Karpas-422 (cell line): ENCODE measurements around the gene SPHK1. TPM values are rescaled to one million over a fixed set of nuclear protein-coding genes. Genes with fewer than 3 reads are reported as not detected.

Source experiments
- DNase-seq: peaks from one replicate; pipeline ENCODE4 v3.0.0-alpha.2; 2015
- H2AFZ ChIP-seq: fragments of 200-600 bp; sonication (generic); 2 replicates; pipeline ENCODE4 v1.6.1; 2014; ENCODE audit warnings: antibody characterized with exemption, low read length, mixed read lengths
- H3K27ac ChIP-seq: fragments of 200-600 bp; sonication (generic); 2 replicates; pipeline ENCODE4 v1.5.1; 2014; ENCODE audit warnings: mild to moderate bottlenecking, low read length, moderate library complexity
- H3K27me3 ChIP-seq: fragments of 200-600 bp; sonication (generic); 2 replicates; pipeline ENCODE4 v1.6.1; 2014; ENCODE audit warnings: low read length, mixed read lengths
- H3K36me3 ChIP-seq: fragments of 200-600 bp; sonication (generic); 2 replicates; pipeline ENCODE4 v1.6.1; 2014; ENCODE audit warnings: low read length, mixed read lengths; ENCODE audit not compliant: insufficient read depth
- H3K4me1 ChIP-seq: fragments of 200-600 bp; sonication (generic); 2 replicates; pipeline ENCODE4 v1.6.1; 2014; ENCODE audit warnings: mild to moderate bottlenecking, low read length, mixed read lengths
- H3K4me2 ChIP-seq: fragments of 200-600 bp; sonication (generic); 2 replicates; pipeline ENCODE4 v1.6.1; 2014; ENCODE audit warnings: low read length, low read depth, mild to moderate bottlenecking; ENCODE audit not compliant: poor library complexity, severe bottlenecking
- H3K4me3 ChIP-seq: fragments of 200-600 bp; sonication (generic); 2 replicates; pipeline ENCODE4 v1.5.1; 2014; ENCODE audit warnings: mild to moderate bottlenecking, antibody characterized with exemption, low read length, mixed read lengths
- H3K79me2 ChIP-seq: fragments of 200-600 bp; sonication (generic); 2 replicates; pipeline ENCODE4 v1.6.1; 2014; ENCODE audit warnings: mild to moderate bottlenecking, low read length, mixed read lengths
- H3K9ac ChIP-seq: fragments of 200-600 bp; sonication (generic); 2 replicates; pipeline ENCODE4 v1.6.0; 2014; ENCODE audit warnings: low read length
- H3K9me2 ChIP-seq: fragments of 200-600 bp; sonication (generic), shearing (Covaris generic); replicated peaks from 2 replicates; pipeline ENCODE4 v1.6.0; 2014; ENCODE audit warnings: mild to moderate bottlenecking, low read length, moderate library complexity; ENCODE audit not compliant: insufficient read depth
- H3K9me3 ChIP-seq: fragments of 300-700, 200-600 bp; sonication (generic); 2 replicates; pipeline ENCODE4 v1.6.1; 2014; ENCODE audit warnings: low read length, mixed read lengths
- H4K20me1 ChIP-seq: fragments of 200-600 bp; sonication (generic); 2 replicates; pipeline ENCODE4 v1.6.1; 2014; ENCODE audit warnings: mild to moderate bottlenecking, antibody characterized with exemption, low read length, low read depth; ENCODE audit not compliant: insufficient read depth
- total RNA-seq: library from RNA; depleted of rRNA; stranded (reverse); fragments of >200 nt; shearing (Covaris generic); gene quantifications from 2 replicates; pipeline ENCODE4 v1.2.3, GENCODE V29; 2014; ENCODE audit warnings: low replicate concordance

The SPHK1 gene
- total RNA-seq, 1 experiment from 2014 or later = 0.67 TPM

DNA sequence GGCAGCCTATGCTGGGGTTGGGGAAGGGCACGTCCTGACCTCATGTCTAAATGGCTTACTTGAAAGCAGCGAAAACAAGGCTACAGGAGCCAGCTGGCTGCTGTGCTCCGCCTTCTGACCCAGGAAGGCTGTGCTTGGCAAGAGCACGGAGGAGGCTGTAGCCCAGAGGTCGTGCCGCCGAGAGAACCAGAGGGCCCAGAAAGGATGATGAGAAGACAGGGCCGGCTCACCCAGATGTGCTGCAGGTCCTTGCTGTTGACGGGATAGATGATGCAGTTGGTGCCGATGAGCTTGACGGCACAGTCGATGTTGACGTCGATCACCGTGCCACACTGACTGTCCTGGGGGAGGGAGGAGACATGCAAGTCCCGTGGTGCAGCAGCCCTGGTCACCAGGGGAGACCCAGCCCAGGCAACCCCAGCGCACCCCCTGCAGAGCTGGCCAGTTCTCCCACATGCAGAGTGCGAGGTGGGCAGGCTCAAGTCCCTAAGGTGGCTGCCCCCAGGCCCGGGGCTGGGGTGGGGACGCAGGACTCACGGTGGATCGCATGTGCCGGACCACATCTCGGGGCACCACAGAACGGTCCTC lies 20.7 kb downstream of the SPHK1 start:
- Histone ChIP-seq H3K4me3 (no peak overlapping the region), H4K20me1 (peaks cover 33% of the 10 kb centered on the region), H3K36me3 (no peaks in the 10 kb centered on the region), H3K27me3 (no peaks in the 10 kb centered on the region), H3K27ac (peak overlapping the region; percentile 69; the same call in 1 of the 2 replicates), H3K4me2 (no peak overlapping the region), H3K9ac (no peak overlapping the region), H3K9me3 (no peaks in the 10 kb centered on the region), H3K4me1 (peaks cover 35% of the 10 kb centered on the region), H3K9me2 (no peaks in the 10 kb centered on the region), H3K79me2 (peaks cover 6% of the 10 kb centered on the region; the same call in 1 of the 2 replicates), H2AFZ (no peak overlapping the region)
- no peak for DNase-seq

DNA sequence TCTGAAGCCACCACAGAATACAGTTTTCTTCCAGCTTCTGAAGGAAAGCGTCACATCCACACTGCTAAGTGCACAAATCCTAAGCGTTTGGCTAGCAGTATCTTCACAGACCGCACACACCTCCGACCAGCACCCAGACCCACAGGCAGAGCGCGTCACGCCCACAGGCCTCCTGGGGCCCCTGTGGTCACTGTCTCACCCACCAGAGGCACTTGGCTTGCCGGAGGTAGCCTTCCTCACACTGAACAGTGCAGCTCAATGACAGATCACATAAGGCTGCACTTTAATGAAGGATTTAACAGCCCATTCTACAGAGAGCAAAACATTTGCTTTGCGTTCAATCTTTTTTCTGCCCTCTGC lies 21.2 kb downstream of the SPHK1 start:
- no peak overlapping the region for H3K4me3 ChIP-seq
- no peak overlapping the region for H2AFZ ChIP-seq
- peak overlapping the region; percentile 54 for H3K4me2 ChIP-seq
- H3K4me1 ChIP-seq = peaks cover 35% of the 10 kb centered on the region
- no peaks in the 10 kb centered on the region for H3K9me2 ChIP-seq
- H3K27me3 ChIP-seq = no peaks in the 10 kb centered on the region
- DNase-seq = no peak
- H3K36me3 ChIP-seq = no peaks in the 10 kb centered on the region
- H3K79me2 ChIP-seq = peaks cover 6% of the 10 kb centered on the region; the same call in 1 of the 2 replicates
- peak overlapping the region; percentile 69 for H3K27ac ChIP-seq
- peaks cover 33% of the 10 kb centered on the region for H4K20me1 ChIP-seq
- H3K9me3 ChIP-seq = no peaks in the 10 kb centered on the region
- no peak overlapping the region for H3K9ac ChIP-seq

DNA sequence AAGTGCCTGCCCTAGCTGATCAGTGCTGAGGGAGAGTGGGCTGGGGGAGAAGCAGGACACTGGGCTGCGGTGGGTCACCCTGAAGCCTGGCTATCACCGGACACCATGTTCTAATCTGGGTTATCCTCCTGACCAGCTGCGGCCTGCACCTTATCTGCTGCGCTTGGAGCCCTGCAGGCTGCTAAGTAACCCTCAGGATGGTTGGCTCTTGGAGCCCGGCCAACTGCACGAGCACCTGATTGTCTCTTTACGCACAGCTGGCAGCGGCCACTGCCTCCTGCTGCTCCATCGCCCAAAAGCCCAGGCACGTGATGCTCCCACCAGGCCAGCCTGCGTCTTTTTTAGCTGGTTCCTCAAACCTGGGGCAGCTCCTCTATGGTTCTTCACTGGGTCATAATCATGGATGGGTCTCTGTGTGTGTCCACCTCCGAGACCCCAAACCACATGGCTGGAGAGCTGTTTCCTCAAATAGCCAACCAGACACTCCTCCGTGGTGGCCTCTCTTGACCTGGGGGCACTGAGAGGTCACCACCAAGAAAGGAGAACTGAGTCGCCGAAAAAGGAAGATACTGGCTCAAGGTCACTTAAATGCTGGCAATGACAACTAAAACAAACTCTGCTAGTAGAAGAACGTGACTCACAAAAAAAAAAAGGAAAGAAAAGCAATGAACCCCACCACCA lies 21.7 kb downstream of the SPHK1 start:
- Histone ChIP-seq H3K27ac (peak overlapping the region; percentile 69), H3K9ac (peak overlapping the region; percentile 26; the same call in 1 of the 2 replicates)

DNA sequence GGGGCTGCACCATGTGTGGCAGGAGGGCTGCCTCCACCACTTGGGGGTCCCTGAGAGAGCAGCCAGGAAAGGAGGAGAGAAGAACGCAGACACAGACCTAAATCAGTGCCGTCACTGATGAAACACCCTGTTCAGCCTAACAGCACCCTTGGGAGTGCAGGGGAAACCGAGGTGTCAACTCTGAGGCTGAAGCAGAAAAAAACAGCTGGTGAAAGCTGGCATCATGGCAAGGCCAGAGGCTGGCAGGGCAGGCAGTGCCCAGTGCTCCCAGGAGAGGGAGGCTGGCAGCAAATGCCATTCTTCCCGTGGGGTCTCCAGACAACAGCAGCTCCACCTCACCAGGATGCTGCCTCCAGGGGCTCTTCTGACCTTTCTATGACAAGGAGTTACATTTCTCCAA lies 23.1 kb downstream of the SPHK1 start:
- DNase-seq = peak; percentile 66
- Histone ChIP-seq H4K20me1 (peaks cover 38% of the 10 kb centered on the region), H3K9me2 (no peaks in the 10 kb centered on the region), H3K36me3 (no peaks in the 10 kb centered on the region), H3K9ac (0 out of 2 replicates have a peak overlapping the region, but pooled peaks have one; percentile 25), H3K27me3 (no peaks in the 10 kb centered on the region), H3K4me2 (peak overlapping the region; percentile 57), H3K9me3 (no peaks in the 10 kb centered on the region), H3K4me1 (peaks cover 35% of the 10 kb centered on the region), H2AFZ (no peak overlapping the region), H3K79me2 (peaks cover 6% of the 10 kb centered on the region; the same call in 1 of the 2 replicates), H3K4me3 (peak overlapping the region; percentile 33; the same call in 1 of the 2 replicates), H3K27ac (peak overlapping the region; percentile 32; the same call in 1 of the 2 replicates)

More for the DNA sequence above, 21.7 kb downstream of the SPHK1 start:
- Histone ChIP-seq H3K4me1 (peaks cover 35% of the 10 kb centered on the region), H3K36me3 (no peaks in the 10 kb centered on the region), H3K9me3 (no peaks in the 10 kb centered on the region), H3K27me3 (no peaks in the 10 kb centered on the region), H3K4me2 (peak overlapping the region; percentile 54), H3K9me2 (no peaks in the 10 kb centered on the region), H4K20me1 (peaks cover 33% of the 10 kb centered on the region), H2AFZ (no peak overlapping the region), H3K79me2 (peaks cover 6% of the 10 kb centered on the region; the same call in 1 of the 2 replicates), H3K4me3 (no peak overlapping the region; the same call in 1 of the 2 replicates)
- DNase-seq = peak; percentile 85

DNA sequence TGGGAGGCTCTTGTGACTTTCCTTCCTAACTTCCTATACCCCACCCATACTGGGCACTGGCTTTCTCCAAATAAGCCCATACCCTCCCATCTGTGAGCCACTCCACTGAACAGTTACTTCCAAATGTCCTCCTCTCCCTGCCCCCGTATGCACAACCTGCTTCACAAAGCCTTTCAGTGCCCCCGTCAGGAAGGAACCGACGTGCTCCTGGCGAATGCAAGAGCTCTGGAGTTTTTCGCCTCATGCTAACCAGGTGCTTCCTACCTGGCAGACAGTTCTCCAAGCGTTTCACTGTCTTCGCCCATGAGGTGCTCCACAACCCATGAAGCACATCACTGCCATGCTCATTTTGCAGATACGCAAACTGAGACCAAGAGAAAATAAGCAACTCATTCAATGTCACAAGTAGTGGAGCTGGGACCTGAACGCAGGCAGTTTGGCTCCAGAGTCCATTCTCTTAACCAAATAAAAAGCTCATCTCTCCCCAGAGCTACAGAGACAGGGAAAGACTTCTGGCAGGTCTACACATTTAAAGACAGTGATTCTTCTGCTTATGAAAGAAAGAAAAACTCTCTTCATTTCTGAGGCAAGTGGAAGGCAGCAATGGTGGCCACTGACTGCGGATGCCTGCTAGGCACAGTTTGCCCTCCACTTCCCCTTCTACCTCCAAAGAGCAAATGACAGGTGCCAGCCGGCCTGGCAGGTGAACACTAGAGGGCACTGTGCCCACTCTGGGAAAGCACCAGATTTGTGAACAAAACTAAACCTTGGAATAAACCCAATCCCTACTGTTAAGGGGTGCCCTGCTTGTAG lies 23.8 kb downstream of the SPHK1 start:
- no peak overlapping the region for H3K4me3 ChIP-seq
- DNase-seq = peak; percentile 92
- H2AFZ ChIP-seq = no peak overlapping the region
- peaks cover 35% of the 10 kb centered on the region for H3K4me1 ChIP-seq
- no peaks in the 10 kb centered on the region for H3K9me3 ChIP-seq
- H3K9ac ChIP-seq = no peak overlapping the region
- peak overlapping the region; percentile 57 for H3K4me2 ChIP-seq
- no peaks in the 10 kb centered on the region for H3K36me3 ChIP-seq
- H4K20me1 ChIP-seq = peaks cover 38% of the 10 kb centered on the region
- H3K27me3 ChIP-seq = no peaks in the 10 kb centered on the region
- H3K9me2 ChIP-seq = no peaks in the 10 kb centered on the region
- H3K79me2 ChIP-seq = peaks cover 6% of the 10 kb centered on the region; the same call in 1 of the 2 replicates
- no peak overlapping the region for H3K27ac ChIP-seq

DNA sequence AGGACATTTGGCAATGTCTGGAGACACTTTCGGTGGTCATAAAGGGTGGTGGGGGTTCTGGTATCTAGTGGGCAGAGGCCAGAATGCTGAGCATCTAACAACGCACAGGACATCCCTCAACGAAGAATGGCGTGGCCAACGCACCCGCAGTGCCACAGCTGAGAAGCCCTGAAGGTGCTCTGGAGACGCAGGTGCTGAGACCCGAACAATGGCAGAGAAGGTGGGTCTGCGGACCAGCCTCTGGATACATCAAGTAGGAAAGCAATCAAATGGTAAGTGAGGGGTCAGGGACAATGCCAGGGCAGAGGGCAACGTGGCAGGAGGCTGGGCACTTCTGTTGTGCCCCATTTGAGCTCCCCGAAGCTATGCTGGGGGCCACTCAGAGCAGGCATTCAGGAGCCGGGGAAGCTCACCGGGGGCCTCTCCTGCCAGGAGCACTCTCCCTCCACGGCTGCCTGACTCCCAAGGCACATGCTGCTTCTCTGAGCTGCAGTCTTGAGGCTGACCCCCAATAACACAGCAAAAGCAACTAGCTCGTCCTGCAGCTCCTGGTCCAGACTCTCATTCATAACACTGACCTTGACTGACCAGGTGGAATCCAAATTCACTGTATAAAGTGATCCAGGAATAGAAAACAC lies 26.0 kb downstream of the SPHK1 start:
- no peaks in the 10 kb centered on the region for H3K9me2 ChIP-seq
- no peak overlapping the region for H2AFZ ChIP-seq
- H3K4me2 ChIP-seq = no peak overlapping the region
- no peaks in the 10 kb centered on the region for H3K9me3 ChIP-seq
- peaks cover 9% of the 10 kb centered on the region; the same call in 1 of the 2 replicates for H3K79me2 ChIP-seq
- no peak overlapping the region for H3K4me3 ChIP-seq
- H3K27ac ChIP-seq = no peak overlapping the region
- H4K20me1 ChIP-seq = peaks cover 42% of the 10 kb centered on the region
- DNase-seq = no peak
- peaks cover 33% of the 10 kb centered on the region for H3K4me1 ChIP-seq
- H3K27me3 ChIP-seq = no peaks in the 10 kb centered on the region
- H3K36me3 ChIP-seq = no peaks in the 10 kb centered on the region
- H3K9ac ChIP-seq = no peak overlapping the region

DNA sequence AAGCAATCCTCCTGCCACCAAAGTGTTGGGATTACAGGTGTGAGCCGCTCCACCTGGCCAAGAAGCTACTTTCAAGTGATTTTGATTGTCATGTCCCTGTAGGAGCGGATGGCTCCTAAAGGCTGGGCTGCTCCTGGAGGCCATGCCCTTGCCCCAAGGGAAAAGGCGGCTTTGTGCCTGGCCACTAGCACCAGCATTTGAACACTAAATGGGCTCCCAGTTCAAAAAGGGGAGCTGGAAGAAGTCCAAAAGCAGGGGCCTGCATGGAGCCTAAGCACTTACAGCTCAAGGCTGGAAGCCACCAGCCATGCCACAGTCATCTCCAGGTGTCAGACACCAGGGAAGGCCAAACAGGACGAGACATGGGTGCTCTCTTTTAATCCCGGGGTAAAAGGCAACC lies 26.8 kb downstream of the SPHK1 start:
- peaks cover 25% of the 10 kb centered on the region for H3K4me1 ChIP-seq
- H3K9me3 ChIP-seq = no peaks in the 10 kb centered on the region
- no peak overlapping the region for H3K9ac ChIP-seq
- DNase-seq = no peak
- H2AFZ ChIP-seq = no peak overlapping the region
- H3K27ac ChIP-seq = no peak overlapping the region
- H3K79me2 ChIP-seq = peaks cover 9% of the 10 kb centered on the region; the same call in 1 of the 2 replicates
- H3K4me2 ChIP-seq = no peak overlapping the region
- no peak overlapping the region for H3K4me3 ChIP-seq
- H3K36me3 ChIP-seq = no peaks in the 10 kb centered on the region
- peaks cover 37% of the 10 kb centered on the region for H4K20me1 ChIP-seq
- no peaks in the 10 kb centered on the region for H3K9me2 ChIP-seq
- no peaks in the 10 kb centered on the region for H3K27me3 ChIP-seq
